HepG2 (cell line): ENCODE results near the gene NLGN2. TPM values are rescaled to one million over a fixed set of nuclear protein-coding genes. Genes with fewer than 3 reads are reported as not detected.

Source experiments
- ATAC-seq: fragments of 200-7000 bp; cut with Tn5 transposase; 3 replicates; pipeline ENCODE4 v1.9.1; 2020; ENCODE audit warnings: mild to moderate bottlenecking, moderate library complexity
- BruUV-seq: library from RNA; stranded (reverse); fragments of 400-500 nt; replicated peaks from 2 replicates; lab custom pipeline; 2021; lab: Mats Ljungman, UMichigan
- CTCF ChIA-PET: fragments of 300-600 bp; formaldehyde crosslinking; extraction: SDS; loops from one replicate; lab custom pipeline; 2021; ENCODE audit warnings: low total read pairs, inconsistent platforms, low intra/inter-chr PET ratio; lab: Yijun Ruan, JAX
- POLR2A ChIA-PET: fragments of 350-600 bp; sonication (Branson Sonifier 250); formaldehyde crosslinking; loops from one replicate; lab custom pipeline; 2020; ENCODE audit warnings: antibody characterized with exemption, inconsistent platforms; lab: Yijun Ruan, JAX
- DNase-seq: peaks from one replicate; pipeline ENCODE4 v3.0.0-alpha.2; 2015; ENCODE audit warnings: low spot score
- FAIRE-seq: peaks from 3 replicates; lab custom pipeline; 2011; peaks lifted over from hg19 to GRCh38; lab: Jason Lieb, UNC
- H2AFZ ChIP-seq: one replicate; pipeline ENCODE4 v1.6.1; 2011; ENCODE audit warnings: low read length, inconsistent platforms
- H3K27ac ChIP-seq: fragments of 300-600 bp; 3 replicates; pipeline ENCODE4 v1.8.0; 2011; ENCODE audit warnings: mixed run types, mild to moderate bottlenecking, mixed read lengths, low read length, inconsistent platforms; ENCODE audit not compliant: insufficient read depth; ENCODE audit errors: extremely low read length
- H3K27me3 ChIP-seq, 2 experiments: fragments of 200-600 bp in 1 of 2; 2 replicates in 1 of 2; 3 replicates in 1 of 2; pipeline versions ENCODE4 v1.6.0 to v1.8.0; 2011; ENCODE audit warnings: low read length in 2 of 2, mild to moderate bottlenecking in 2 of 2, moderate library complexity in 2 of 2, inconsistent platforms in 1 of 2; ENCODE audit not compliant: insufficient read depth in 2 of 2, control insufficient read depth in 1 of 2
- H3K36me3 ChIP-seq, 2 experiments: fragments of 200-600 bp in 1 of 2; replicated peaks in 1 of 2; 2 replicates in 1 of 2; 3 replicates in 1 of 2; pipeline versions ENCODE4 v1.5.1 to v1.8.0; 2011; ENCODE audit warnings: low read length in 2 of 2, inconsistent platforms in 1 of 2; ENCODE audit not compliant: insufficient read depth in 2 of 2, control insufficient read depth in 1 of 2
- H3K4me1 ChIP-seq: 2 replicates; pipeline ENCODE4 v1.5.1; 2012; ENCODE audit warnings: low read length, inconsistent platforms; ENCODE audit not compliant: insufficient read depth
- H3K4me2 ChIP-seq: 2 replicates; pipeline ENCODE4 v1.6.0; 2011; ENCODE audit warnings: low read depth, low read length, inconsistent platforms
- H3K4me3 ChIP-seq, 3 experiments: fragments of 200-600 bp in 1 of 3; sonication (generic), shearing (Covaris generic) in 1 of 3; replicated peaks in 1 of 3; 2 replicates each; pipeline ENCODE4 v1.5.1; 2011 to 2016; ENCODE audit warnings: low read length in 3 of 3, inconsistent platforms in 2 of 3, low read depth in 2 of 3, mild to moderate bottlenecking in 2 of 3, control low read depth in 1 of 3, mixed read lengths in 1 of 3; ENCODE audit not compliant: insufficient read depth in 1 of 3
- H3K79me2 ChIP-seq: one replicate; pipeline ENCODE4 v1.6.1; 2011; ENCODE audit warnings: low read length, inconsistent platforms; ENCODE audit not compliant: insufficient read depth
- H3K9ac ChIP-seq: 2 replicates; pipeline ENCODE4 v1.6.0; 2011; ENCODE audit warnings: mild to moderate bottlenecking, low read depth, low read length, inconsistent platforms; ENCODE audit not compliant: insufficient read depth
- H3K9me3 ChIP-seq: 2 replicates; pipeline ENCODE4 v1.5.1; 2012; ENCODE audit warnings: mild to moderate bottlenecking, low read length
- H4K20me1 ChIP-seq: 2 replicates; pipeline ENCODE4 v1.6.0; 2011; ENCODE audit warnings: inconsistent platforms, mild to moderate bottlenecking, low read length, moderate library complexity; ENCODE audit not compliant: insufficient read depth
- FOXK2 ChIP-seq: fragments of 450-650 bp; IDR thresholded peaks from 2 replicates; pipeline ENCODE4 v1.6.1; 2016
- HIC2 ChIP-seq: sonication (generic); formaldehyde crosslinking; IDR thresholded peaks from 2 replicates; pipeline ENCODE4 v1.9.0; 2022; ENCODE audit warnings: low read depth, missing genetic modification reagents
- KDM4B ChIP-seq: sonication (generic); formaldehyde crosslinking; IDR thresholded peaks from 2 replicates; pipeline ENCODE4 v1.4.0; 2020; ENCODE audit warnings: missing genetic modification reagents
- NR2F2 ChIP-seq: IDR thresholded peaks from 2 replicates; pipeline ENCODE4 v1.6.1; 2012; ENCODE audit warnings: low read depth, inconsistent platforms, borderline replicate concordance
- PHF20 ChIP-seq: sonication (generic); formaldehyde crosslinking; IDR thresholded peaks from 2 replicates; pipeline ENCODE4 v1.5.0; 2020; ENCODE audit warnings: mild to moderate bottlenecking, missing genetic modification reagents
- PLRG1 ChIP-seq: fragments of 450-650 bp; conservative IDR thresholded peaks from 2 replicates; pipeline ENCODE4 v1.6.1; 2016
- PRDM4 ChIP-seq: sonication (generic); formaldehyde crosslinking; IDR thresholded peaks from 2 replicates; pipeline ENCODE4 v1.9.0; 2021; ENCODE audit warnings: missing genetic modification reagents, borderline replicate concordance
- RNF2 ChIP-seq: fragments of 450-650 bp; conservative IDR thresholded peaks from 2 replicates; pipeline ENCODE4 v1.6.1; 2016; ENCODE audit warnings: low read depth
- YEATS4 ChIP-seq: sonication (generic); formaldehyde crosslinking; IDR thresholded peaks from 2 replicates; pipeline ENCODE4 v1.4.0; 2020; ENCODE audit warnings: missing genetic modification reagents, borderline replicate concordance
- ZNF143 ChIP-seq: sonication (generic); formaldehyde crosslinking; IDR thresholded peaks from 2 replicates; pipeline ENCODE4 v1.4.0; 2020; ENCODE audit warnings: missing genetic modification reagents
- ZNF546 ChIP-seq: sonication (generic); formaldehyde crosslinking; conservative IDR thresholded peaks from 2 replicates; pipeline ENCODE4 v1.8.1; 2023; ENCODE audit warnings: mild to moderate bottlenecking, missing genetic modification reagents
- ZNF710 ChIP-seq: sonication (generic); formaldehyde crosslinking; IDR thresholded peaks from 2 replicates; pipeline ENCODE4 v1.5.0; 2020; ENCODE audit warnings: mild to moderate bottlenecking, missing genetic modification reagents, borderline replicate concordance
- WGBS: methylation state at CpG from one replicate; pipeline ENCODE4 v1.1.6; 2017; ENCODE audit warnings: low lambda C conversion rate; 5-methylcytosine and 5-hydroxymethylcytosine counted together
- in situ Hi-C: cut with HindIII; loops from 2 replicates; pipeline ENCODE4 v1.10.0; 2017; ENCODE audit warnings: low pct_unique_long_range_greater_than_20kb; ENCODE audit not compliant: extremely low pct_ligation_motif_present
- intact Hi-C: fragments of 100-400 bp; cut with micrococcal nuclease; formaldehyde crosslinking; loops from one replicate; pipeline ENCODE4 v1.10.0; 2022; ENCODE audit not compliant: unreplicated experiment
- polyA plus RNA-seq, 8 experiments: library from polyadenylated mRNA; depleted of rRNA in 3 of 8; stranded (reverse) in 7 of 8; unstranded in 1 of 8; fragments of >200 nt; fragmentation: Illumina TruSeq in 4 of 8; extraction: Trizol in 4 of 8; gene quantifications; 2 replicates each; pipeline versions ENCODE4 v1.2.1 to v1.2.3, GENCODE V29; 2011 to 2016; ENCODE audit warnings: low read depth in 4 of 8, missing spikeins in 1 of 8, mixed read lengths in 1 of 8; ENCODE audit not compliant: insufficient read depth in 1 of 8
- total RNA-seq, 5 experiments: library from RNA; depleted of rRNA; stranded (reverse); fragments of >200 nt; fragmentation: Illumina TruSeq; extraction: Trizol; gene quantifications; 2 replicates each; pipeline ENCODE4 v1.2.3, GENCODE V29; 2016; ENCODE audit warnings: low read depth in 1 of 5

Gene NLGN2
- total and polyA plus RNA-seq, 2 of the 13 experiments (the other 11 are each of a cell fraction or from before 2014, with no cell fraction given): 1.9 to 11.0 TPM

- WGBS: 7% methylated on average over 4 of the region's 5 CpGs
Observed at GRCh38 chr17:7428557-7428956, 20.9 kb downstream of the NLGN2 start, which contains the start of gene SPEM3. TSS of gene SPEM3 (plus strand) at chr17:7428857. CDS start at chr17:7428903, 46 bp downstream.

GRCh38 chr17:7429722-7430121, 22.1 kb downstream of the NLGN2 start:
- peaks cover 2 to 3% of the 10 kb centered on the region in 2 experiments; a peak in 3 of 5 replicates for H3K27me3 ChIP-seq
- H3K79me2 ChIP-seq: no peaks in the 10 kb centered on the region
- no TSS peak for BruUV-seq
- H3K4me3 ChIP-seq: no peak overlapping the region
- WGBS: 44% methylated on average over 7 of the region's 10 CpGs
- ChIA-PET CTCF (no interaction called here), POLR2A (interaction anchor here (1.6 kb wide), 1 partner anchor 26 kb away, joined by 3 read pairs; the partner anchor contains the start of gene TMEM256)
- H3K9ac ChIP-seq: no peak overlapping the region
- no peaks in the 10 kb centered on the region for H4K20me1 ChIP-seq
- H2AFZ ChIP-seq: no peak overlapping the region
- ATAC-seq: no peak
- no peaks in the 10 kb centered on the region for H3K36me3 ChIP-seq
- peaks cover 10% of the 10 kb centered on the region for H3K4me1 ChIP-seq
- in situ Hi-C loops (no loop called here), intact Hi-C loops (no loop called here)
- no peak overlapping the region for H3K4me2 ChIP-seq
- DNase-seq: no peak
- H3K27ac ChIP-seq: no peak overlapping the region
- FAIRE-seq: no peak
- H3K9me3 ChIP-seq: no peaks in the 10 kb centered on the region
- no peak for TF ChIP-seq RNF2
- TF ChIP-seq PHF20 (CRISPR knock-in tag): no peak
- no peak for TF ChIP-seq PRDM4
- TF ChIP-seq ZNF546 (CRISPR knock-in tag): no peak
- no peak for TF ChIP-seq FOXK2
- no peak for TF ChIP-seq ZNF143
- TF ChIP-seq ZNF710 (CRISPR knock-in tag): no peak
- no peak for TF ChIP-seq NR2F2
- TF ChIP-seq HIC2: no peak
- no peak for TF ChIP-seq PLRG1
- TF ChIP-seq KDM4B (CRISPR knock-in tag): no peak

More at GRCh38 chr17:7428557-7428956, 20.9 kb downstream of the NLGN2 start, which contains the start of gene SPEM3:
- Histone ChIP-seq H4K20me1 (no peaks in the 10 kb centered on the region), H3K9ac (no peak within 1 kb of the TSS), H3K4me3 (no peak within 1 kb of the TSS), H3K27ac (no peak within 1 kb of the TSS), H3K9me3 (no peaks in the 10 kb centered on the region), H3K36me3 (no peaks in the 10 kb centered on the region), H3K27me3 (peaks cover 2 to 3% of the 10 kb centered on the region in 2 experiments; a peak in 3 of 5 replicates), H2AFZ (no peak within 1 kb of the TSS), H3K79me2 (no peaks in the 10 kb centered on the region), H3K4me2 (no peak within 1 kb of the TSS), H3K4me1 (peaks cover 8% of the 10 kb centered on the region)
- CTCF ChIA-PET: no interaction called here
- DNase-seq (no peak), ATAC-seq (no peak), FAIRE-seq (no peak)
- POLR2A ChIA-PET: no interaction called here
- in situ Hi-C loops (no loop called here), intact Hi-C loops (no loop called here)
- BruUV-seq: no TSS peak
- TF ChIP-seq YEATS4 (CRISPR knock-in tag): no peak
- TF ChIP-seq, all 625 proteins: peak for 0
